ENCODE results near the gene P3H1. TPM values are rescaled to one million over a fixed set of nuclear protein-coding genes. Genes with fewer than 3 reads are reported as not detected.

Gene P3H1
- polyA plus RNA-seq, 1 of the 3 experiments (the other 2 are of a cell fraction): 66.8 TPM

GRCh38 chr1:42807056-42807668 is 40.3 kb upstream of the P3H1 start:
- H3K27ac ChIP-seq (ENCODE audit: low read depth in 2 of 2, low read length in 1 of 2): no peak overlapping the region
- no peak overlapping the region for H3K4me3 ChIP-seq (ENCODE audit: low read depth in 2 of 2, low read length in 1 of 2)
- H2AFZ ChIP-seq (ENCODE audit: low read depth): no peak overlapping the region
- ChIA-PET CTCF (interaction anchor here (2.4 to 7.8 kb wide), 3 partner anchors 9 to 266 kb away, joined by 6 to 26 read pairs (median 7); no protein-coding TSS in a partner anchor), POLR2A (no interaction called here)
- TF ChIP-seq NRF1 (IDR thresholded peaks at IDR 0.05; ENCODE audit: low read depth, low read length) (no peak), ZBTB33 (IDR thresholded peaks at IDR 0.05; ENCODE audit: borderline replicate concordance, low read depth) (no peak), JUND (IDR thresholded peaks at IDR 0.05) (no peak), SIN3A (IDR thresholded peaks at IDR 0.05; ENCODE audit: borderline replicate concordance, low read depth, low read length) (no peak), IRF3 (IDR thresholded peaks at IDR 0.05; ENCODE audit: low read depth, low read length) (no peak), REST (IDR thresholded peaks at IDR 0.05; ENCODE audit: low read depth, low read length) (no peak), RFX5 (IDR thresholded peaks at IDR 0.05; ENCODE audit: low read length) (no peak), RCOR1 (IDR thresholded peaks at IDR 0.05; ENCODE audit: low read length) (no peak), FOXJ3 (CRISPR knock-in tag; IDR thresholded peaks at IDR 0.05) (no peak), MAX (IDR thresholded peaks at IDR 0.05; ENCODE audit: low read depth) (no peak), GABPA (IDR thresholded peaks at IDR 0.05; ENCODE audit: low read depth) (no peak), TCF12 (IDR thresholded peaks at IDR 0.05) (no peak), CHD2 (IDR thresholded peaks at IDR 0.05; ENCODE audit: low read length, partially characterized antibody) (no peak), USF1 (IDR thresholded peaks at IDR 0.05; ENCODE audit: borderline replicate concordance, low read depth) (no peak), TEAD4 (IDR thresholded peaks at IDR 0.05; ENCODE audit: borderline replicate concordance, insufficient read depth) (no peak)
- H4K20me1 ChIP-seq (ENCODE audit: insufficient read depth): no peaks in the 10 kb centered on the region
- H3K4me2 ChIP-seq: no peak overlapping the region
- no peaks in the 10 kb centered on the region for H3K79me2 ChIP-seq (ENCODE audit: insufficient read depth)
- H3K27me3 ChIP-seq (ENCODE audit: insufficient read depth): no peaks in the 10 kb centered on the region
- no peak for DNase-seq
- H3K9me2 ChIP-seq: no peaks in the 10 kb centered on the region
- peaks cover 0 to 11% of the 10 kb centered on the region in 2 experiments for H3K36me3 ChIP-seq (replicated peaks in 1 of 2; ENCODE audit: control insufficient read depth in 1 of 2, insufficient read depth in 2 of 2, low read length in 1 of 2)
- H3K9me3 ChIP-seq: no peaks in the 10 kb centered on the region
- H3K9ac ChIP-seq: no peak overlapping the region
- peaks cover 0 to 2% of the 10 kb centered on the region in 2 experiments; a peak in 1 of 4 replicates for H3K4me1 ChIP-seq (ENCODE audit: control insufficient read depth in 1 of 2, insufficient read depth in 2 of 2, low read depth in 1 of 2, low read length in 1 of 2)
- no peaks in the 10 kb centered on the region for H3F3A ChIP-seq (replicated peaks; ENCODE audit: insufficient read depth)

Data from SK-N-SH (cell line).